Fibroblast of mammary gland (primary cell): ENCODE data around the gene RPLP2.

Experiments used
- DNase-seq: peaks from one replicate; pipeline ENCODE4 v3.0.0-alpha.2; 2010; ENCODE audit warnings: low read depth
- H3K4me3 ChIP-seq: 2 replicates; pipeline ENCODE4 v1.5.1; 2011; ENCODE audit warnings: low read depth, mild to moderate bottlenecking, low read length, moderate library complexity; ENCODE audit not compliant: control insufficient read depth
- CTCF ChIP-seq: conservative IDR thresholded peaks from 2 replicates; pipeline ENCODE4 v1.5.1; 2011; ENCODE audit warnings: low read depth, low read length, inconsistent platforms; ENCODE audit not compliant: control insufficient read depth, insufficient read depth

The RPLP2 gene

GRCh38 chr11:839280-839623, 29.5 kb downstream of the RPLP2 start:
- no peak overlapping the region for H3K4me3 ChIP-seq
- DNase-seq = no peak
- TF ChIP-seq CTCF = no peak

- peak; percentile 52 for TF ChIP-seq CTCF
- H3K4me3 ChIP-seq = peak overlapping the region; percentile 94
These were observed 30.3 kb downstream of the RPLP2 start for GRCh38 chr11:839875-840617.

GRCh38 chr11:841981-842369, 32.2 kb downstream of the RPLP2 start:
- no peak for TF ChIP-seq CTCF
- DNase-seq = no peak
- peak overlapping the region; percentile 94 for H3K4me3 ChIP-seq

More at GRCh38 chr11:839875-840617, 30.3 kb downstream of the RPLP2 start:
- DNase-seq = no peak

- no peak for TF ChIP-seq CTCF
- H3K4me3 ChIP-seq = peak within 1 kb of the TSS; percentile 94
These were observed 32.7 kb downstream of the RPLP2 start, which contains the start of the genes POLR2L and TSPAN4 for GRCh38 chr11:842370-843002. Gene POLR2L, minus strand, starts transcription at chr11:842529. Its CDS starts 21 bp downstream, at chr11:842508. Gene TSPAN4, plus strand, starts transcription at chr11:842852. Its CDS starts 7,453 bp downstream, at chr11:850305.

GRCh38 chr11:843086-843734, 33.4 kb downstream of the RPLP2 start:
- no peak for DNase-seq
- peak overlapping the region; percentile 94 for H3K4me3 ChIP-seq
- TF ChIP-seq CTCF = no peak

More at GRCh38 chr11:842370-843002, 32.7 kb downstream of the RPLP2 start, which contains the start of the genes POLR2L and TSPAN4:
- DNase-seq = peak; percentile 83

GRCh38 chr11:843818-844692, 34.3 kb downstream of the RPLP2 start:
- peak overlapping the region; percentile 94 for H3K4me3 ChIP-seq
- DNase-seq = peak; percentile 94
- no peak for TF ChIP-seq CTCF
